MCF 10A (cell line): ENCODE results near the gene ST3GAL5. TPM values are rescaled to one million over a fixed set of nuclear protein-coding genes. Genes with fewer than 3 reads are reported as not detected.

ENCODE experiments used
- BruUV-seq: library from RNA; stranded (reverse); fragments of 400-500 nt; replicated peaks from 2 replicates; lab custom pipeline; 2021; lab: Mats Ljungman, UMichigan
- CTCF ChIA-PET: fragments of 300-600 bp; sonication (Branson Sonifier 250); formaldehyde crosslinking; extraction: SDS; loops from one replicate; lab custom pipeline; 2021; ENCODE audit warnings: antibody characterized with exemption, inconsistent platforms; lab: Yijun Ruan, JAX
- POLR2A ChIA-PET: fragments of 300-600, 350-650 bp; sonication (Branson Sonifier 250); formaldehyde crosslinking; extraction: SDS; loops from one replicate; lab custom pipeline; 2020; ENCODE audit warnings: antibody characterized with exemption, inconsistent platforms; lab: Yijun Ruan, JAX
- DNase-seq: peaks from one replicate; pipeline ENCODE4 v3.0.0-alpha.2; 2018; ENCODE audit not compliant: unreplicated experiment
- H3K27ac Mint-ChIP-seq: one replicate; pipeline ENCODE4 v1.8.0; 2022; ENCODE audit warnings: mild to moderate bottlenecking, low read depth, mixed read lengths; ENCODE audit not compliant: unreplicated experiment
- H3K27me3 Mint-ChIP-seq: one replicate; pipeline ENCODE4 v1.8.0; 2022; ENCODE audit warnings: mixed read lengths; ENCODE audit not compliant: insufficient read depth, unreplicated experiment
- H3K36me3 Mint-ChIP-seq: one replicate; pipeline ENCODE4 v1.8.0; 2022; ENCODE audit warnings: mild to moderate bottlenecking, moderate library complexity, mixed read lengths; ENCODE audit not compliant: insufficient read depth, unreplicated experiment
- H3K4me1 Mint-ChIP-seq: one replicate; pipeline ENCODE4 v1.8.0; 2022; ENCODE audit warnings: mixed read lengths; ENCODE audit not compliant: insufficient read depth, unreplicated experiment
- H3K4me3 Mint-ChIP-seq: one replicate; pipeline ENCODE4 v1.8.0; 2022; ENCODE audit warnings: mild to moderate bottlenecking, moderate library complexity, mixed read lengths; ENCODE audit not compliant: unreplicated experiment
- H3K9me3 Mint-ChIP-seq: one replicate; pipeline ENCODE4 v1.8.0; 2022; ENCODE audit warnings: mixed read lengths; ENCODE audit not compliant: unreplicated experiment
- CTCF ChIP-seq: fragments of 200-600 bp; IDR thresholded peaks from one replicate; pipeline ENCODE4 v1.8.0; 2022; ENCODE audit warnings: antibody characterized with exemption, mild to moderate bottlenecking; ENCODE audit not compliant: unreplicated experiment
- intact Hi-C: fragments of 100-400 bp; cut with micrococcal nuclease; formaldehyde crosslinking; loops from 2 replicates; pipeline ENCODE4 v1.14.1; 2022
- total RNA-seq: library from RNA; stranded (reverse); gene quantifications from 2 replicates; pipeline ENCODE4 v1.2.3, GENCODE V29; 2022

Gene ST3GAL5
- total RNA-seq, 1 experiment from 2014 or later, result 2.3 TPM

DNA sequence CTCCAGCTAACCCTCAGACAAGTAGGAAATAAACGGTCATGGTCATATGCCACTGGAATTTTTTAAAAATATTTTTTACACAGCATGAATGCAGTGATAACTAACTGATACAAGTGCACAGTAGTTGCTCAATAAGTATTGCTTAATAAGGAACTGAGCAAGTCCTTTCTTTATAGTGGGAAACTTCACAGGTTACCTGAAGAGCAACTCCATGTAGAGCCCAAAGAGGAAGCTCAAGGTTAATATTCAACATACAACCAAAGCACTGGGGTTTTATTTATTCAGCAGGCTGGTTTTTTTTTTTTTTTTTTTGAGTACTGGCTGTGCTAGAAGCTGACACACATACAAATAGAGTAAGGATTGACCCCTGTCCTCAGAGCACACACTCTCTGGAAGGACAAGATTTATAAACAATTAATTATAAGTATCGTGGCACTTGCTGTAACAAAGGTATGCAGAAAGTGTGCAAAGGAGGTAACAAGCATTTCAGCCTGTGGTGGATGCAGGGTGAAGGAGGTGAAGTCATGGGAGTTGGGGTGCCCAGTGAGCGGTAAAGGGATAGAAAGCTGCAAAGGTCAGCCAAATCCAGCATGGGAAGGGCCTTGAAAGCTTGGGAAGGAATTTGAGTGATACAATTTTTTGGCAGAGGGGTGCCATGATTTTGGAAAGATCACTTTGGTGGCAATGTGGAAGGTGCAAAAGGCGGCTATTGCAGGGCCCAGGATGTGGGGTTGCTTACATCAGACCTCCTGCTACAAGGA lies 82.3 kb downstream of the ST3GAL5 start:
- CTCF ChIA-PET, result interaction anchor here (0.6 to 4.8 kb wide), 7 partner anchors 14 to 652 kb away, joined by 3 to 33 read pairs (median 7); no protein-coding TSS in a partner anchor
- POLR2A ChIA-PET, result no interaction called here
- DNase-seq, result no peak
- intact Hi-C loops, result no loop called here
- H3K27ac Mint-ChIP-seq, result no peak overlapping the region
- no peaks in the 10 kb centered on the region for H3K9me3 Mint-ChIP-seq
- TF ChIP-seq CTCF, result no peak
- no TSS peak for BruUV-seq
- H3K36me3 Mint-ChIP-seq, result no peaks in the 10 kb centered on the region
- H3K4me3 Mint-ChIP-seq, result no peak overlapping the region
- H3K27me3 Mint-ChIP-seq, result no peaks in the 10 kb centered on the region
- no peaks in the 10 kb centered on the region for H3K4me1 Mint-ChIP-seq

GRCh38 chr2:85804583-85804982 lies 84.2 kb downstream of the ST3GAL5 start:
- Mint-ChIP-seq H3K27me3 (no peaks in the 10 kb centered on the region), H3K4me1 (peaks cover 7% of the 10 kb centered on the region), H3K4me3 (no peak overlapping the region), H3K36me3 (no peaks in the 10 kb centered on the region), H3K27ac (no peak overlapping the region), H3K9me3 (no peaks in the 10 kb centered on the region)
- TF ChIP-seq CTCF, result peak; percentile 60
- DNase-seq, result peak; percentile 51
- intact Hi-C loops, result loop anchor here (1.0 kb wide), 1 partner anchor 54 kb away; no protein-coding TSS in a partner anchor
- no TSS peak for BruUV-seq
- POLR2A ChIA-PET, result no interaction called here
- CTCF ChIA-PET, result interaction anchor here (0.9 to 4.8 kb wide), 8 partner anchors 10 to 168 kb away, joined by 3 to 33 read pairs (median 10); no protein-coding TSS in a partner anchor

DNA sequence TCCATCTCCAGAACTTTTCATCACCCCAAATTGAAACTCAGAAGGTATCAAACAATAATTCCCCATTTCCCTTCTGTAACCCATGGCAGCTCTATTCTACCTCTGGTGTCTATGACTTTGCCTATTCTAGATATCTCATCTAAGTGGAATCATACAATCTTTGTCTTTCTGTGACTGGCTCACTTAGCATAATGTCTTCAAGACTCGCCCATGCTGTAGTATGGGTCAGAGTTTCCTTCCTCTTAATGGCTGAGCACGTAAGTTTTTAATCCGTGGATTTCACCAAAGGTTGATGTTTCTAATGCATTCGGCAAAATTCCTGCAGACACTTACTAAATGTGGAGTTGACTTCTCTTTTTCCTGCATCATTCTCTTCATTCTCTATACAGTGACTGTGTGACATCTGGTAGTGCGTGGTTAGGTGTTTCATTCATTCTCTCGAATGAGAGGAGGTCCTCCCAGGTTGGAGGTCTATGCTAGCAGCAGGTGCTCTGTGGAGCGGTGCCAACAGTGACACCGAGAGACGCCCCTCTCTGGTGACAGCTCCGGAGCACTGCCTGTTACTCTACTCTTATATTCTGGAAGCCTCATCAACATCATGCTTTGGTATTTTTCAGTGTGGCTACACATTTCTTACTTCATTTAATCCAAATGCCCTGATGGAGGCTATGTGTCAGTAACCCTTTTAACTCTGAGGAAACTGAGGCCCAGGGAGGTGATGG lies 84.9 kb downstream of the ST3GAL5 start:
- peaks cover 10% of the 10 kb centered on the region for H3K4me1 Mint-ChIP-seq
- no peaks in the 10 kb centered on the region for H3K36me3 Mint-ChIP-seq
- TF ChIP-seq CTCF, result no peak
- H3K27me3 Mint-ChIP-seq, result no peaks in the 10 kb centered on the region
- H3K4me3 Mint-ChIP-seq, result no peak overlapping the region
- H3K27ac Mint-ChIP-seq, result no peak overlapping the region
- DNase-seq, result no peak
- intact Hi-C loops, result loop anchor here (1.0 kb wide), 2 partner anchors 32 to 54 kb away; no protein-coding TSS in a partner anchor
- ChIA-PET CTCF (interaction anchor here (0.5 to 4.8 kb wide), 14 partner anchors 8 to 292 kb away, joined by 3 to 33 read pairs (median 6); no protein-coding TSS in a partner anchor), POLR2A (no interaction called here)
- BruUV-seq, result no TSS peak
- no peaks in the 10 kb centered on the region for H3K9me3 Mint-ChIP-seq
